Measurements from ENCODE around the gene VWA3B.
A peak's percentile ranks its signal among the peaks of the same experiment; 100 is the strongest.

Gene VWA3B

DNA sequence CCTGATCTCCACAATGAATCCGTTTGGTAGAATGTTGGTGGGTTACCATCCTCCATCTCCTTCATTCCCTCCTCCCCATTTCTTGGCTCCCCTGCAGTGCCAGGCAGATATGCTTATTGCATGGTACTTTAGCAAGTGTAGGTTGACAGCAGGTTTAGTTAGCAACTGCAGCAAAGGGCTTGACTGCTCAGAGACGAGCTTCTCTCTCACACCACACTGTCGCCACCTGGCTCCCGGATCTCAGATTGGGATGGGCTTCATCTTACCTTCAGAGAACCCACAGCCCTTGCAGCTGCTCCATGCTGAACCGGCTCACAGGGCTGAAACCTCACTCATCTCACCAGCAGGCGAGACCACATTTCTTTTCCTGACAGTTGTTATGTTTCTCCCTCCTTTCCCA lies 88.8 kb downstream of the VWA3B start:
- no peak for DNase-seq

DNA sequence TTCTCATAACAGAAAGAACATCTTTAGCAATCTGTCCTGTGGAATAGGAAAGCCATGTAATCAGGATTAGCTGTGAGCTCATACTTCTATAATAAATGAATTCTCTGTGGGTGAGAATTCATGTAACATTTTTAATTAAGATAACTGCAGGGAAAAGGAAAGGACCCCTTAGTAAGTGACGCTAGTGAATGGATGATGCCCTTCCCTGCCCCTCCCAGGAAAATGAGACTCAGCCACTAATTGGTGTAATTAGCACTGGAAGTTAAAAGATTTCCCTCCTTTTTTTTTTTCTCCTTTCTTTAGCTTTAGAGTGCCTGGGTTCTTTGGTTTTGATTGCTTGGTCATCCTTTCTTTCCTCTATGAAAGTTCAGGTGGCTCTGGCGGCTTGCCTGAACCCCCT lies 90.3 kb downstream of the VWA3B start:
- DNase-seq: no peak

DNA sequence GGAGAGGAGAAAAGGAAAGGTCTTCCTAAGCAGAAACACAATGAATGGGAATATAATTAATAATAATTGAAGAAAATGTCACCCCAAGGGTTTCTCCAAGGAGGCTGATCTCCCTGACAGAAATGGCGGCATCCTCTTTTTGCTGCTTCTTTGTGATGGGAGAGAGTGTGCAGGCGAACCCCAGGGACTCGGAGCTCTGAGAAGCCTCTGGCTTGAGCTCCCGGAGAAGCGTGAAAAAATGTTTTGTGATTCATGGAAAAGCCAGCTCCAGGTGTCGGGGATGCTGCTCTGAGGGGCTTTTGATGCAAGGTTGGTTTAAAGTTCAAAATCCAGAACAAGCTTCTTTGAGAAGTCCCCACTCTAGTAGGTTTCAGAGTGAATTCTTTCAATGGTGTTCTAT lies 91.0 kb downstream of the VWA3B start:
- DNase-seq: no peak

DNA sequence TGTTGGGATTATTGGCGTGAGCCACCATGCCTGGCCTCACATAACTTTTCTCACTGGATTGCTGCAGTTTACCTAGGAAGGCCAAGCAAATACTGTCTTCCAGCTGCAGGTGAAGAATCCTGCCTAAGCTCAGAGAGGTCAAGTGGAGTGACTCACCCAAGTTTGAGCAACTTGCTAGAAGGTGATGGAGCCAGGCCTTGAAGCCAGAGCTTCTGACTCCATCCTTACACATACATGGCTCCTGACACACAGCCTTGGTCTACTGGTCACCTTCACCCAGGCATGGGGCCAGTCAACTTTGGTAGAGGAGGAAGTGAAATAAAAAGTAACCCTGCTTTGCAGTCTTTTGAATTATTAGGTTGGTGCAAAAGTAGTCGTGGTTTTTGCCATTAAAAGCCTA lies 93.5 kb downstream of the VWA3B start:
- DNase-seq: no peak

DNA sequence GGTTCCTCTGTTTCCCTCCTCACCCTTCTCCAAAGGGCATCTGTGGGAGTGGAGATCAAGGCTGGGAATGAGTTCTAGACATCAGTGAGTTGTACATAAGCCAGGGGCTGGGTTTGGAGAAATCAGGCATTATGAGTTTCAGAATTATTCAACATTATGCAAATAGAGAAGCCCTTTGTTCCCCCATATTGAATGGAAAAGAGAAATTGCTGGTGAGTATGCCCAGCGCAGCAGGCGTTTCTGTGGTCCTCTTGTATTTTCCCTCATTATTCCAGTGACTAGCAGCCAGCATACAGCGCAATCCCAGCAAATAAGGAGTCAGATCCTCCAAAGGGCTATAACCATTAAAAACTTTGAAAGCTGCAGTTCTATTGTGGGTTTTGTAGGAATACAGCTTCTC lies 94.4 kb downstream of the VWA3B start:
- DNase-seq: no peak

DNA sequence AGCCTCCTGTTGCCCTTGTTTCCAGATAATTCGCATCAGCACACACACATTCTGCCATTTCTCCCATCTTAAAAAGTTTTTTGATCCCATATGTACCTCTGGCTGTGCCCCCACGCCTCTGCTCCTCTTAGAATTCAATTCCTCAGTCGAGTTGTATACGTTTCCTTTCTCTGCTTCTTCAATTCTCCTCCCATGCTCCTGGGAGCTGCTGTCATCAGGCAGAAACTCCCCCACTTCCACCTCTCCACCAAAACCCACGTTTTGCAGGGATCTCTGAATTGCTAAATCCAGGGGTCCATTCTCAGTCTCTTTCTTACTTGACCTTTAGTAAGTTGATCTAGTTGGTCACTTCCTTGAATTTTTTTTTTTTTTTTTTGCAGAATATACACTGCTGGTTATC lies 98.8 kb downstream of the VWA3B start:
- no peak for DNase-seq

DNA sequence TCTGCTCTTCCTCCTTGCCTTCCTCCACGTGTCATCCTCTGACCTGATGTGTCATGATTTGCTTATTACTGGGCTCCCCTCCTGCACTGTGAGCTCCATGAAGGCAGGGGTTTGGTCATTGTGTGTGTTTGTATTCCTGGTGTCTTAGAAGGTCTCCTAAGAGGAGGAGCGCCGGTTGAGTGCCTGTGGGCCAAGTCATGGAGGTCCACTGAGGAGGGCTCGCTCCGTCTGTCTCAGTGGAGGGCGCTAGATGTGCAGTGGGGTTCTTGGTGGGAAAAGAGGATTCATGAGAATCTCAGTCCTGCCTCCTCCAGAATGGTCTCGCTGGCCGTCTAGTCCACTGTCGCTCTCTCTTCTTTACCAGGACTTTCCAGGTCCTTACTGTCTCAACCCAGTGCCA lies 100.2 kb downstream of the VWA3B start:
- no peak for DNase-seq

DNA sequence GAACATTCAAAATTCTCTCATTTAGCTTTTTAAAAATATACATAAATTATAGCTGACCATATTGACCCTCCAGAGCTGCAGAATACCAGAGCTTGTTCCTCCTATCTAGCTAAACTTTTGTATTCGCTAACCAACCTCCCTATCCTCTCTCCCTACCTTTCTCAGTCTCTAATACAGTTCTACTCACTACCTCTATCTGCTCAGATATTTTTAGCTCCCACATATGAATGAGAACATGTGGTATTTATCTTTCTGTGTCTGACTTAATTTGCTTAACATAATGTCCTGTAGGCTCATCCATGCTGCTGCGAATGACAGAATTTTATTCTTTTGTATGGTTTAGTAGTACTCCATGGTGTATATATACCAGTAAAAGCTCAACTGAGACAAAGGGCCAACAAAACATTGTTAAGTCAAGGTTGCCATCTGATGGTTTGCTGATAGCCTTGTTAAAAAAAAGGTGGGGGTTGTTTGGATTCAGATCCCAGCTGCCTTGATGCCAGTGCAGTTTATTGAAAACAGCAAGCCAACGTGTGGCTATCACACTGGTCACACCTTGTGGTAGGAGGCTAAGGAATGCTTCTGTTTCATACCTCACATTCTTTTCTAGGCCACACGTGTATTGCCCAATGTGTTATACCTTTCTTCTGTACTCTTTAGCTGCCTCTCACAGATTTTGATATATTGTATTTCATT lies 101.5 kb downstream of the VWA3B start:
- no peak for DNase-seq

DNA sequence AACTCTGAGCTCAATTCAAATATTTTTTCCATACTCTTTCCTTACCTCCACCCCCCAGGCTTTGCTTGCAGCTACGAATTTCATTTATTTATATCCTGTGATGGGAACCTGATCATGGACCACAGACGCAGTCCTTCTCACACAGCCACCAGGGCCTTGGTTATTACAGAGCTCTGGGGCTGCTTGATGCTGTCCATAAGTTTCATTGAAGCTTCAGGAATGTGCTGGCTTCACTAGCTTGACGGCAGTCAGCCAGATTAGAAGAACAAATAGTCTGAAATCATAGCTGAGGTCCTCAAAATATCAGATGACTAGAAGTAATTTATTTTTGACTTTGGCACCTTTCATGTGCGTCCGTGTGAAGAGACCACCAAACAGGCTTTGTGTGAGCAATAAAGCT lies 104.9 kb downstream of the VWA3B start:
- no peak for DNase-seq

DNA sequence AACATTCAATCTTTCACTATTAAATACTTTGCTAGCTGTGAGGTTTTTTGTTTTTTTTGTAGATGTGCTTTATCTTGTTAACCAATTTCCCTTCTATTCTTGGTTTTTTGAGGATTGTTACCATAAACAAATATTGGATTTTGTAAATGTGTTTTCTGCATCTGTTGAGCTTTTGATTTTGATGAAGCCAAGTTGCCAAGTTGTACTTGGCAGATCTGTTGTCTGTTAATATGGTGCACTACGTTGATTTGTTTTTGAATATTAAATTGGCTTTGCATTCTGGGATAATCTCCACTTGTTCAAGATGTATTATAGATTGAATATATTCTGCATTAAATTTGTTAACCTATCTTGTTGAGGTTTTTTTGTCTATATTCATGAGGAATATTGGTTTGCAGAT lies 114.6 kb downstream of the VWA3B start:
- DNase-seq: no peak

DNA sequence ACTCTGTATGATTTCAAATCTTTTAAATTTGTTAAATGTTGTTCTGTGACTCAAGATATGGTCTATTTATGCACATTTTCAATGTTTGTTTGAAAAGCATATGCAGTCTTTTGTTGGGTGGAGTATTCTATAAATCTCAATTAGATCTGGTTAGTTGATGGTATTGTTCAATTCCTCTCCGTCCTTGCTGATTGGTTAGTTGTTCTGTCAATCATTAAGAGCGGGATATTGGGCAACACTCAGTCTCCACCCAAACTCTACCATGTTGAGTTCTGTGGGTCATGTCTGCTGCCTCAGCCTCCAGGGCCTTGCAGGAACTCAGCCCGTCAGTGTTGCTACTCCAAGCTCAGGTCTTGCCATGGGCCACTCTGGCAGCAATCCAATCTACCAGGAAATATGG lies 118.9 kb downstream of the VWA3B start:
- no peak for DNase-seq

DNA sequence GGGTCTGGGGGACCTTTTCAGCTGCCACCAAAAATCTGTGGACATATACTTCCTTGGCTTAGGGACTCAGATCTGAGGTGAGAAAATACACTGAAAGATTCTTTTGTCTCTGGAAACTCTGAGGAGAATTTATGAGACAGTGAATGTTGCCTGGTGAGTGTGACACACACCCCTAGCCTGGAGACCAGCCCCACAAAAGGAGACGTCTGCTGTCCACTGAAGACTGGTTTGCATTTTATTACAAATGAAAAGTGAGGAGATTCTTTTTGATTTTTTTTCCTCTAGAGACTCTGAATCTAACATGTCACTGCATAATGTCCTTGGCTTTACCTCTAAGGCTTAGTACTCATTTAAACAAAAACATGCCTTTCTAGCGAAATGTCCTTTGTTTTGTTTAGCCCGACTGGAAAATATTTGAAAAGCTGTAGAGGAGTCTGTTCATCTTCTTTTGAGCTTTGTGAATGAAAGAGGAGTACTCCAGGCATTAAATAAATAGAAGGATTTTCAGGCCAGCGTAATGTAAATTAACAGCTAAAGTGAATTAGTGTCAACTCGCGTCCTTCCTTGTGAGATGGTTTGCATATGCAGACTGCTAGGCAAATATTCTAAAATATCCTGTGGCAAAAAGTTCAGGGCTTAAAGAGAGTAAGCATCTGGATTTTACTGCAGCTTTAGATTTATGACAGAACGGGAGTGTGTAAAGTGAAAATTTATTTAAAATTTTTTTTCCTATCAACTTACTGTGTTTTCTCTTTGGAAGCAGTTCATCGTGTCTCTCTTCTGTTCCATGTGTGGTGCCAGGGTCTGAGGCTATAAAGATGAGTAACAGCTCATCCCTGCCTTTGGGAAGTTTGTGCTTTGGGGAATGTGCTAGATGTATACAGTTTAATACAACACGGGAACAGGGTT lies 125.4 kb downstream of the VWA3B start:
- DNase-seq: no peak

DNA sequence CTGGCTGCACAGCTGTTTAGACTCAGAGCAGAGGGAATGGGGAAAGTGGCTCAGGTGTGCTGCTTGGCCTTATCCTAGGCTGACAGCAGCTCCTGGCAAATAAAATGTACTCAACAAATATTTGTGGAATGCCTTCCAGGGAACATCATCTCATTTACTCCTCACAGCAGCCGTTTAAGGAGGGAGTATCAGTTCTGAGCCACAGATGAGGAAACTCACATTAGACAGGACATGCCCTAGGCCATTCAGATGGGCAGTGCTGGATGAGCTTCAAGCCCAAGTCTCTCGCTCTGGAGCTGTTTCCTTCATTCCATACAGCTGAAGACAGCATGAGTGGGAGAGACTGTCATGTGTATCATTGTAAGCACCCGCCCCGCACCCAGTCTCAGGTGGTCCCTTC lies 129.6 kb downstream of the VWA3B start:
- DNase-seq: no peak

DNA sequence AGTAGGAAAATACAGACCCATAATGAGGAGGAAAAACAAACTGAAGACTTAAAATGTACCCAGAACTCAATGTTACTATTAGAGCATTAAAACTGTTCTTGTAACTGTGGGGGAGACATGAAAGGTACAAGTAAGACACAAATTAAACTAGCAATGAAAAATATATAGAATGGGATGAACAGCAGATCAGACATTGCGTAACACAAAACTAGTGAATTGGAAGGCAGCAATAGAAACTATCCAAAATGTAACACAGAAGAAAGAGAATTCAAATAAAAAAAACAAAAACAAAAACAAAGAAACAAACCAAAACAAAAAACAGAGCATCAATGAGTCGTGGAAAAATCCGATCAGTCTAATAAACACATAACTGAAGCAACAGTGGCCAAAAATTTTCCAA lies 132.2 kb downstream of the VWA3B start:
- no peak for DNase-seq

DNA sequence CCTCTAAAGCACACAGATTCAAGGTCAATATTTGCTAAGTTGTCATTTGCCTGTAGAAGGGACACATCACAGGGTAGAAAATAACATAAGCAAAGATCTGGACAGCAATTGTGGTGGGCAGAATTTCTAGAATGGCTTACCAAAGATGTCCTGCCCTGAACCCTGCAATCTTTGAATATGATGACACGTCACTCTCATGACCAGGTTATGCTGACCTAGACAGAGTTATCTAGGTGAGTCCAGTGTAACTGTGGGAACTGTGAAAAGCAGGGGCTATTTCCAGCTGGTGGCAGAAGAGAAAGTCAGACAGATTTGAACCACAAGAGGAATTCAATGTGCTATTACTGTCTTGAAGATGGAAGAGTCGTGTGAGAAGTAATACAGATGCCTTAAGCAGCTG lies 147.0 kb downstream of the VWA3B start:
- no peak for DNase-seq

DNA sequence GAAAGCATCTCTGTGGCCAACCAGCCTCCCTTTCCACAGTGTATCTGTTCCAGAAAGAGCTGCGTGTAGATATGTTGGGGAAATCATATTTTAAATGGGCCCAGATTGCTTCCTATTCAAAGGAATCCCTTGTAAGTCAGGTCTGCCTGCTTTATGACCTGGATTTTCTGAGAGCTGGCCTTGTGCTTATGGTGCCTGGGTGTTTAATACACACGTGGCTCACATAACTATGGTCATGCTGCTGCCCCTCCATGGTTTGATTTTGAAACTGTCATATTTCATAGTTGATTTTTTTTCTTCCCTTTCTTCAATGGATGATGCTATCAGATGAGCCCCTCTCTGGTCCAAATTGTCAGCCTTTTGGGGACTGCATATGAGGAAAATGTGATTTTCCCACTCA lies 147.8 kb downstream of the VWA3B start:
- no peak for DNase-seq

DNA sequence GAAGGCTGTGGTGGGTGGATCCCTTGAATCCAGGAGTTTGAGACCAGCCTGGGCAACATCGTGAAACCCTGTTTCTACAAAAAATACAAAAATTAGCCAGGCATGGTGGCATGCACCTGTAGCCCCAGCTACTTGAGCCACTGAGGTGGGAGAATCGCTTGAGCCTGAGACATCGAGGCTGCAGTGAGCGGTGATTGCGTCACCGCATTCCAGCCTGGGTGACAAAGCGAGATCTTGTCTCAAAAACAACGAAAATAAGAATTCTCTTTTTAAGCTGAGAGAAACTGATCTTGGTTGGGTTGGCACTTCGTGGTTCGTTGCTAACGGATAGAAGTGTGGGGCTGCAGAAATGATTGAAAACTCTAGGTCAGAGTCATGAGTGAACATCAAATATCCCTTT lies 150.0 kb downstream of the VWA3B start:
- DNase-seq: no peak

DNA sequence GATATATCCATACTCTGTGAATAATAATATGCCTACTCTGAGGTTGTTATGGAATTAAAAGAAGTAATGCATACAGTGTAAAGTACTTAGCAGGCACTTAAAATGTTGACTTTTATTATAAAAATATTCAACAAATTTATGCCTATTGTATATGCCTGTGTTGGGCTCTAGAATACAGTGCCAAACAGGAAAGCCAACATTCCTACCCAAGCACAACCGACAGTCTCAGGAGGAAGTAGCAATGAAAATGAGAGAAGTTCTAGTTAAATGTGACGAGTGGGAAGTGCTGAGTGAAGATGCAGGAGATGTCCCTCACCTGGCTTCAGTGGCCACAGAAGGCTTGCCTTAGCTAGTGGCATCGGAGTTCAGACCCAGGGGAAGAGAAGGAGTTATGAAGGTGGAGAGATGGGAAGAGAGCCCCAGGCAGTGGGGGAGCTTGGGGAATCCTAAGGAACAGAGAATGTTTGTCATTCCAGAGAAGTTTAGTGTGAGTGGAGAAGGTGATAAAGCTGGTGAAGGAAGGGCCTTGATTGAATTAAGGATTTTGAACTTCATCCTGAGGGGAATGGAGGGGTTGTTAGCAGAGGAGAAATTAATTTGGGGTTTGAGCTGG lies 153.9 kb downstream of the VWA3B start:
- no peak for DNase-seq

DNA sequence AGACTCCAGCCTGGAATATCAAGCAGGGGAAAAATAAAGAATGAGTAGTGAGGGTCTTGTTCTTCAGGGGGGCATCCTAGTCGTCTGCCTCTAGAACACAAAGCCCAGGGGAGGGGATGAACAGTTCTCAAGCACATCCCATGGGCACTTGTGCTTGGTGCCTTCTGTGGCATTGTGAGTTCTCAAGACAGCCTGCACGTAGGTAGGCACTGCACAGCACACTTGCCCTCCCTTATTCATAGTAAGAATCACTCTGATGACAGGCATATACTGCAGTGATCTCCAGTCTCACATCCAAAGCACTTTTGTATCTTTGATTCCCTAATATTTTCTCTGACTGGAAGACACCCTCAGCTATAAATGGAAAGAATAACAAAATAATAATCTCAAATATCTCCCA lies 154.6 kb downstream of the VWA3B start:
- no peak for DNase-seq

DNA sequence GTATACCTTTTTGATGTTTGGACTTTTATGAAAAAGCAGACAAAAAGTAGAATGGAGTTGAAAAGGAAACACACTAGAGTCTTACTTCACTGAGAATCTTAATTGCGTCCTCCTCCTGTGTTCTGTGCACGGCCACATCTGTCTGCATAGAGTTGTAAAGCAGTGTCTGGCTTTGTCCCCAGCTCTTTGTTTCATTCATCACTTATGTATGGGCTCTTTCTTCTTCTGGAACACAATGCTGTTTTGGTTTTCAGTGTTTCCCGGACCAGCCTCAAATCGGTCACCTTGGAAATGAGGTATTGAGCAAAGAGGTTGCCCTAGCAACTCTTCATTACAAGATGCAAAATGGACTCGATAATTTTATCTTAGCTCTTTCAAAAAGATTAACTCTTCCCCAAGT lies 155.0 kb downstream of the VWA3B start:
- DNase-seq: no peak

DNA sequence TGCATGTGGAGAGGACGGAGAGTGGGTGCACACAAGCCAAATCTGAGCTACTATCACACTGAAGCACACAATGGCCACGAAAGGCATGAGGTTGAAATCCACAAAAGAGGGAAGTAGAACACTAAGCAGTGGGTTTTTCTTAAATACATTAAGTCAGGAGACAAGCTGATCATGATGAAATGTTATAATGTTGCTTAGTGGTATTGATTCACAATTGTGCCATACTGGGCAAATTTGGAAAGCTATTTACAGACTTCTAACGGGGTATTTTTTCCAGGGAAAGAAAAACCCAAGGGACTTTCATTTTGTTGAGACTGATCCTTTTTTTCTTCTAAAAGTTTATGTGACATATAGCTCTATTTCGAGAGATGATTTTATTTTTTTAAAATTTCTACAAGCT lies 158.5 kb downstream of the VWA3B start:
- DNase-seq: peak; percentile 76

DNA sequence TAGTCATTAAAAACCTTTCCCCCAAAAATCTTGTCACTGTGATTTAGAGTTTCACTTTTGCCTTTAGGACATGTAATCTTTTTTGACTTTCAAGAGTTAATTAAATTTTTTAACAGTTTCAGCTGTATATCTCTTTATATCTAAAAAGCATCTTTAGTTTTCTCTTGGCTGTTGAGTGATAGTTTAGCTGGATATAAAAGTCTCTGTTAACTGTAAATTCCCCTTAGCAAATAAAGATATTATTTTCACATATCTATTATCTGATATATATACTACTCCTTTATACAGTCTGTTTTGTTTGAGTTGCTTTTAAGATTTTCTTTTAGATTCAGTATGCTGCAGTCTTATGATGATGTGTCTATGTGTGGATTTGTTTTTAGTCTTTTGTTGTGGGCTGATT lies 160.4 kb downstream of the VWA3B start:
- DNase-seq: no peak

DNA sequence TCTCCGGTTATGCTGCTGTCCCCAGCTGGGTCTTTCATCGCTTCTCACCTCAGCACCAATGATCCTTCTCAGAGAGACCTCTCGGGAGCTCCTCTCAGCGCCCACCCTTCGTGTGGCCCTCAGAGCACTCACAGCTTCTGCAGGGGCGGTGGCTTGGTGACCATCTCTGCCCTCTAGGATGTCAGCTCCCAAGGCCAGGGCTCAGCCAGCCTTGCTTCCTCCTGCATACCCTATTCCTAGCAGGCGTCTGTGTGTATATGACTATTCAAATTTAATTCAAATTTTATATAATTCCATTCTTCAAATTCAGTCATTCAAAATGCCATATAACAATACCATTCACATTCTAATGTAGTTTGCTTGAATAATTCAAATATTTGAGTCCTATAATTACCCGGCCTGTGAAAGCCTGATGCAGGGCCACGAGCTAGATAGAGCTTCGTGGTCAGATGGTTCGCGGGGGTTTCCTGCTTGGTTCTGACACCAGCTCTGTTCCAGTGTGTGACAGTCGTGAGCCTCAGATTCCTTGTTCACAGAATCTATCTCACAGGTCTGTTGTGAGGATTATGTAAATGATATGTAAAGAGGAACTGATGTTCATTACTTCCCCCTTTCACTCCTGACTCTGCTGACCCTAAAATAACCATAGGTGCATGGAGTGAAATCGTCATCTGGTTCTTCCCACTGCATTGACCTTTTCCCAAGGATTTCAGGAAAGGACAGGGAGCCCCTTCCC lies 165.2 kb downstream of the VWA3B start:
- peak; percentile 81 for DNase-seq

All from inflammatory macrophage treated with lipopolysaccharide for 4 hours (primary cell).